Activated CD8-positive, alpha-beta T cell treated with anti-CD3 and anti-CD28 coated beads, Interleukin-2, amount 10 ng/mL, durations not matched to agents 7 days and 5 days (primary cell): ENCODE measurements around the gene NOD2. TPM values are rescaled to one million over a fixed set of nuclear protein-coding genes. Genes with fewer than 3 reads are reported as not detected.

Source experiments
- ATAC-seq: fragments of 150-1000 bp; cut with Tn5 transposase; one replicate; pipeline ENCODE4 v1.10.0; 2021; ENCODE audit warnings: moderate library complexity
- CTCF ChIA-PET: fragments of 350-600 bp; sonication (Branson Sonifier 250); formaldehyde crosslinking; loops from one replicate; lab custom pipeline; 2021; ENCODE audit warnings: antibody characterized with exemption; lab: Charles Lee
- POLR2A ChIA-PET: fragments of 350-600 bp; sonication (Branson Sonifier 250); formaldehyde crosslinking; loops from one replicate; lab custom pipeline; 2021; ENCODE audit warnings: antibody characterized with exemption; lab: Charles Lee
- DNase-seq: peaks from one replicate; pipeline ENCODE4 v3.0.0-alpha.2; 2020
- H3K27ac Mint-ChIP-seq: one replicate; pipeline ENCODE4 v1.8.0; 2021; ENCODE audit warnings: mild to moderate bottlenecking, mixed read lengths
- H3K27me3 Mint-ChIP-seq: one replicate; pipeline ENCODE4 v1.8.0; 2021; ENCODE audit warnings: low read depth, mixed read lengths
- H3K36me3 Mint-ChIP-seq: one replicate; pipeline ENCODE4 v1.8.0; 2021; ENCODE audit warnings: low read depth, mixed read lengths
- H3K4me1 Mint-ChIP-seq: one replicate; pipeline ENCODE4 v1.8.0; 2021; ENCODE audit warnings: low read depth, mixed read lengths
- H3K4me3 Mint-ChIP-seq: one replicate; pipeline ENCODE4 v1.8.0; 2021; ENCODE audit warnings: mild to moderate bottlenecking, mixed read lengths
- H3K9me3 Mint-ChIP-seq: one replicate; pipeline ENCODE4 v1.8.0; 2022; ENCODE audit warnings: mixed read lengths; ENCODE audit not compliant: insufficient read depth
- total RNA-seq, 2 experiments: library from RNA; stranded (reverse); gene quantifications; one replicate each; pipeline ENCODE4 v1.2.3, GENCODE V29; 2021

The NOD2 gene
- total RNA-seq, 2 experiments from 2014 or later, result 1.6 to 1.7 TPM

DNA sequence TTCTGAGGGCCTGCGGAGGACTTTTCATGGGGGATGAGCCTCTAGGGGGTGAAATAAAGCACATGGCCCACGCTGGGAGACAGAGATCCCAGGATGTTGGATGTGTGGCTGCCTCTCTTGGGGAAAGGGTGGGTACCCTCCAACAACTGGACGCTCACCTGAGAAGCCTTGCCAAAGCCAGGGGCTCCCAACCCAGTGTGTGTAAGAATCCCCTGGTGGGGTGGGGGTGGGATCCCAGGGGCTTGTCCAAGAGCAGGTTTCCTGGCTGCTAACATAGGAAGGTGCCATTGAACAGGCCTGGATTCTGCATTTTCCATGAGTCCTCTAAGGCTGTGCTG is 12.9 kb upstream of the NOD2 start:
- Mint-ChIP-seq H3K4me1 (peaks cover 79% of the 10 kb centered on the region), H3K27ac (peak overlapping the region; percentile 89), H3K9me3 (no peaks in the 10 kb centered on the region), H3K27me3 (no peaks in the 10 kb centered on the region), H3K36me3 (peaks cover 52% of the 10 kb centered on the region), H3K4me3 (peak overlapping the region; percentile 82)
- POLR2A ChIA-PET, result interaction anchor here (0.7 to 6.2 kb wide), 10 partner anchors 9 to 413 kb away, joined by 3 to 61 read pairs (median 8); partner anchors contain the start of gene CYLD
- no peak for ATAC-seq
- DNase-seq, result no peak
- CTCF ChIA-PET, result interaction anchor here (1.2 to 28.0 kb wide), 7 partner anchors 9 to 326 kb away, joined by 3 to 567 read pairs (median 13); partner anchors contain the start of gene CYLD

DNA sequence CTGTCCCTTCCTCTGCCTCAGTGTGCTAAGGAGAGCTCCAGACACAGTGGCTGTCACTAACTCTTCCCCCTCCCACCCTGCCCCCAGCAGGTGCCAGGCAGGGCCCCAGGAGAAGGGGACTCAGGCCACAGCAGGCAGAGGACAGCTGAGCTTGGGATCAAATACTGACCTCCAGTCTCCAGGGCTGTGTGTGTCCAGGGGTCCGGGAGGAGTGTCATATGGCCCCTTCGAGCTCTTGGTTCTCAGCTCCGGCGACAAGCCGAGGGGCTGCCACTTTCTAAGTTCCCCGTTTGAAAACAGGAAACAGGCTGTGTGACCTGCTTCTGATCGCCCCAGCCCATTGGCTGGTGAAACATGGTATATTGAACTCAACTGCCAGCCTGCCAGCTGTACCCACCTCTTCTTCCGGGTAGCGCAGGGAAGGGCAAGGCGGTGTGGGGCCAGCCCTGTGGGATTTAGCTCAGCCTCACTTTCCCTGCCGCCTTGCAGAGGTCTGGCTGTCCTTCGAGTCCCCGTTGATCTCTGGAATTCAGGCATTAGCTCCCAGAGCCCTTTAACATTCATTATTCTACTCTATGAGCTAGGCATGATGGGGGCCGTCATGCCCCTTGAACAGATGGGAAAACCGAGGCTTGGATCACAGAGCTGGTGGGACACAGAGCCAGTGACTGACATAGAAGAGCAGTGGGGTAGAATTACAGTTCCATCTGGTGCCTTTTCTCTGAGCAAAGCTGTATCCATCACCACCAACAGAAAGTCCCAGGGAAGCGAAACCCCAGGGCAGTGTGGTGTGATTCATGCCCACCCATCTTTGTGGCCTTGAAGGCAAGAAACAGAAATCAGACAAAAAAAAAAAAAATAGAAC is 12.2 kb upstream of the NOD2 start, which contains the start of gene SNX20:
SNX20 (minus strand) TSS at position 292 of the 865 bp plus-strand sequence. CDS start 3,786 bp downstream, outside the sequence.
- H3K36me3 Mint-ChIP-seq, result peaks cover 45% of the 10 kb centered on the region
- ChIA-PET CTCF (interaction anchor here (1.0 to 28.0 kb wide), 8 partner anchors 10 to 327 kb away, joined by 3 to 567 read pairs (median 9); partner anchors contain the start of gene CYLD), POLR2A (interaction anchor here (0.9 to 6.2 kb wide), 10 partner anchors 10 to 354 kb away, joined by 3 to 61 read pairs (median 8); partner anchors contain the start of gene CYLD)
- no peaks in the 10 kb centered on the region for H3K27me3 Mint-ChIP-seq
- ATAC-seq (peak; percentile 81), DNase-seq (peak; percentile 77)
- peaks cover 84% of the 10 kb centered on the region for H3K4me1 Mint-ChIP-seq
- no peaks in the 10 kb centered on the region for H3K9me3 Mint-ChIP-seq
- peak within 1 kb of the TSS; percentile 82 for H3K4me3 Mint-ChIP-seq
- H3K27ac Mint-ChIP-seq, result peak within 1 kb of the TSS; percentile 89

DNA sequence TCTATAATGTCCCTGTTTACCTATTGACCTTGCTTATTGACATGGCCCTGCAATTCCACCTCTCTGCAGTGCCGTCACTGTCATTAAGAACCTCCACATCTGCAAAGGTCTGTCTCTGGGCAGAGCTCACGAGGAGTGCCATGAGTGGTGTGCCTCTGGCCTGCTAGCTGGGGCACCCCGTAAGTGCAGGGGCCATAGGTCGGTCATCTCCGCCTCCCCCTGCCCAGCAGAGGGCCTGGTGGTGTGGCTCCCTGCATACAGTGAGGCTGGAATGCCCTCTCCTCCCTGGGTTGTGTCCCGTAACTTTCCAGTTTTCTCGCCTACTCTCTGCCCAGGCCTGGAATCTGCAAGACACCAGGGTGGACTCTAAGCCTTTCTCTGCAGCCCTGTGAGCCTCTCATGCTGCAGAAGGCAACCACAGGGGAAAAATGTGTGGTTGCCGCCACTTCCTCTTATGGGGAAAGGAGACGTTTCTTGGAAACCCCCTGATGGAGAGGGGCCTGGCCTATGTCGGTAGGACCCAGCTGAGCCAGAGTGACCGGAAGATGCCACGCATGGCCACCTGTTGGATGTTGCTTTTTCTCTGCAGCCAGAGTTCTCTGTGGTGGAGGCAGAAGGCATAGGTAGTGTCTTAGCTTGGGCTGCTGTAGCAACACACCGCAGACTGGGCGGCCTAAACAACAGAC is 9.6 kb upstream of the NOD2 start:
- DNase-seq (peak; percentile 74), ATAC-seq (peak; percentile 52)
- Mint-ChIP-seq H3K36me3 (peaks cover 19% of the 10 kb centered on the region), H3K9me3 (no peaks in the 10 kb centered on the region), H3K27me3 (peaks cover under 1% of the 10 kb centered on the region), H3K4me3 (peak overlapping the region; percentile 66), H3K4me1 (peaks cover 72% of the 10 kb centered on the region), H3K27ac (peak overlapping the region; percentile 80)
- CTCF ChIA-PET, result interaction anchor here (1.4 to 28.0 kb wide), 5 partner anchors 8 to 123 kb away, joined by 3 to 567 read pairs (median 8); partner anchors contain the start of gene CYLD
- POLR2A ChIA-PET, result interaction anchor here (0.7 to 6.2 kb wide), 7 partner anchors 9 to 409 kb away, joined by 4 to 61 read pairs (median 5); partner anchors contain the start of gene CYLD

DNA sequence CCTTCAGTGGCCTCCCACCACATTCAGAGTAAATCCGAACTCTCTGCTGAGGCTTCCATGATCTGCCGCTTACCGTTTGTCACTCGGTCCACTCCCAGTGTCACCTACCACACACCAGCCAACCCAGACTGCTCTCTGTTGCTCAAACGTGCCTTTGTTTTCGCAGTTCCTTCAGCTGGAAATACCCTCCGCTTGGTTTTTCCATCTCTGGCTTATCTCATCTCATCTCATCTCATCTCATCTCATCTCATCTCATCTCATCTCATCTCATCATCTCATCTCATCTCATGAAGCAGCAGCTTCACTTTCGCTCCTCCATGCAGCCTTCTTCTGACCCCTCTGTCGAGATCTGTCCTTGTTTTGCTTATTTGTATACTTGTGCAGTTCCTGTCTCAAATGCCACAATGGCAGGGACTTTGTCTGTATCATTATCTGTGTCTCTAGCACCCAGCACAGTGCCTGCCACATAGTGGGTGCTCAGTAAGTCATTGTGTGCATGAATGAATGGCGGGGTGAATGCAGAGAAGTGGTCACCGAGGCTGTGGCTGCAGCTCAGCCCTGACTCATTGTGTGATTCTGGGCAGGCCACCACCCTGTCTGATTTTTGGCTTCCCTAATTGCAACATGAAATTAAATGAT is 8.5 kb upstream of the NOD2 start:
- Mint-ChIP-seq H3K36me3 (peaks cover 11% of the 10 kb centered on the region), H3K4me3 (peak overlapping the region; percentile 1), H3K27ac (peak overlapping the region; percentile 80), H3K27me3 (peaks cover 5% of the 10 kb centered on the region), H3K4me1 (peaks cover 65% of the 10 kb centered on the region), H3K9me3 (no peaks in the 10 kb centered on the region)
- DNase-seq, result no peak
- POLR2A ChIA-PET, result interaction anchor here (0.6 to 6.2 kb wide), 6 partner anchors 8 to 59 kb away, joined by 3 to 61 read pairs (median 4); partner anchors contain the start of gene CYLD
- CTCF ChIA-PET, result interaction anchor here (0.8 to 28.0 kb wide), 9 partner anchors 10 to 122 kb away, joined by 3 to 567 read pairs (median 7); partner anchors contain the start of gene CYLD
- no peak for ATAC-seq

DNA sequence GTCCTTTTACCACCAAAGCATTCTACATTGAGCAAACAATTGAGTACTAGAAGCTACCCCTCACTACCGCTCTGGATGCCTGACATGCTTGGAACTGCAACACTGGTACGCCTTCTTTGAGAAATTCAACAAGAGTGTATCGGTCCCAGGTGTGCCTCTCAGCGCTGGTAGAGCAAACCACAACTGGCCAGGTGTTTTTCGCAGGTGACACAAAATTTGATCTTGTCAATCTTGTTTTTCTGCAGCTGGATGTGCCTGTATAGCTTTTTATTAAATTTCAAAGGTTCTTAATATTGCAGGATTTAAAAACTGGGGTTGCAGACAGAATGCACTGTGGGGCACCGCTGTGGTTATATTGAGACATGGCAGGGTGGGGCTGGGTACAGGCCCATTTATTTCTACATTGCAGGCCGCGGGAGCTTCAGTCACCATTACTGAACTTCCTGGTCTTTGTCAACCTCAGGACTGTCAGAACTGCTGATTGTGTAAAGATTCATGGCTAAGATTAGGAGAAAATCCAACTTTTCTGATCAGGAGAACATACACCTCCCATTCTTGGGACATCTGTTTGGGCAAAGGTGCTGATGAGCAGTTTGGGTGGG is 7.8 kb upstream of the NOD2 start:
- Mint-ChIP-seq H3K36me3 (peaks cover 6% of the 10 kb centered on the region), H3K9me3 (no peaks in the 10 kb centered on the region), H3K4me3 (no peak overlapping the region), H3K27ac (peak overlapping the region; percentile 80), H3K4me1 (peaks cover 60% of the 10 kb centered on the region), H3K27me3 (peaks cover 5% of the 10 kb centered on the region)
- ChIA-PET POLR2A (interaction anchor here (0.6 to 6.2 kb wide), 5 partner anchors 9 to 59 kb away, joined by 3 to 61 read pairs (median 5); partner anchors contain the start of gene CYLD), CTCF (interaction anchor here (0.8 to 28.0 kb wide), 6 partner anchors 14 to 72 kb away, joined by 3 to 567 read pairs (median 6); partner anchors contain the start of gene CYLD)
- ATAC-seq, result no peak
- no peak for DNase-seq

DNA sequence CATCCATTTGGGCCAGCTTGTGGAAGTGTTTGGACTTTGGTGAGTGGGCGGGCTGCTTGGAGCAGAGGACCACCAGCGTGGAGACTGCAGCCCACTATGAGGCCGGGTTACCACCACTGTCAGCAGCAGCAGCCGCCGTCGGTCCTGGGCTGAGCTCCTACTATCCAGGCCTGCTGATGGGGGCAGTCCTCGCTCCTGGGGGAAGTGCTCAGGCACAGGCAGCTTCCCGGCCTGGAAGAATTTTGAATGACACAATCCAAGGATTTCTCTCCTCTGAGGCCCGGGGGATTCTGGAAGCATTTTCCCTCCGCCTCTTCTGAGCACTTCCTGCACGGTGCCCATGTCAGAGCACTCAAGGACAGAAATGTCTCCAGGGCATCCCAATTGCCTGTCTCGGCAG is 5.3 kb upstream of the NOD2 start:
- ChIA-PET POLR2A (no interaction called here), CTCF (interaction anchor here (1.5 to 28.0 kb wide), 3 partner anchors 11 to 58 kb away, joined by 3 to 567 read pairs (median 15); partner anchors contain the start of gene CYLD)
- H3K4me1 Mint-ChIP-seq, result peaks cover 49% of the 10 kb centered on the region

DNA sequence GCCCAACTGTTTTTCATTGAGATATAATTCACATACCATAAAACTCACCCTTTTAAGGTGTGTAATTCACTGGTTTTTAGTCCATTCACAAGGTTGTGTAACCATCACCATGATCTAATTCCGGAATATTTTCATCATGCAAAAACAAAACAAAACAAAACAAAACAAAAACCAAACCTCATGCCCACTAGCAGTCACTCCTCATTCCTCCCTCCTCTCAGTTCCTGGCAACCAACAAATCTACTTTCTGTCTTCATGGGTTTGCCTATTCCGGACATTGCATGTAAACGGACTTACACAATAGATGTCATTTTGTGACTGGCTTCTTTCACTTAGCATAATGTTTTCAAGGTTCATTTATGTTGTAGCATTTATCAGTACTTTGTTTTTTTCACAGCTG is 4.5 kb upstream of the NOD2 start:
- Mint-ChIP-seq H3K27me3 (peaks cover 21% of the 10 kb centered on the region), H3K27ac (no peak overlapping the region), H3K9me3 (no peaks in the 10 kb centered on the region), H3K4me3 (no peak overlapping the region), H3K4me1 (peaks cover 43% of the 10 kb centered on the region), H3K36me3 (peaks cover 6% of the 10 kb centered on the region)
- ChIA-PET CTCF (no interaction called here), POLR2A (no interaction called here)
- DNase-seq, result no peak
- ATAC-seq, result no peak

More for the DNA sequence above, 5.3 kb upstream of the NOD2 start:
- Mint-ChIP-seq H3K9me3 (no peaks in the 10 kb centered on the region), H3K27me3 (peaks cover 18% of the 10 kb centered on the region), H3K4me3 (no peak overlapping the region), H3K36me3 (peaks cover 6% of the 10 kb centered on the region), H3K27ac (no peak overlapping the region)
- DNase-seq (no peak), ATAC-seq (no peak)

DNA sequence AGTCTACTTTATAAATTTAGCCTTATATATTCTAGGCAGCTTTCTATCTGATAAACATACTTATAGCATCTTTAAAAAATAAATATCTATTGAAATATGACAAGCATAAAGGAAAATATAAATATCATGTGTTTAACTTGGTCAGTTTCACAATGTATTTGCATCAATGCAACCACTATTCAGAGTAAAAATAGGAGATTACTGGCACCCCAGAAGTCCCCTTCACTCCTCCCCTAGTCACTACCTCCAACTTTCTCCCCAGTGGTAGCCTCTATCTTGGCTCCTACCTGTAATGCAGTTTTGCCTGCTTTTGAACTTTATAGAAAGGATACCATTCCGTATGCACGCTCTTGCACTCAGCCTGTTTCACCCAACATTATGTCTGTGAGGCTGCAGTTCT is 3.2 kb upstream of the NOD2 start:
- H3K36me3 Mint-ChIP-seq, result no peaks in the 10 kb centered on the region
- POLR2A ChIA-PET, result no interaction called here
- H3K9me3 Mint-ChIP-seq, result no peaks in the 10 kb centered on the region
- CTCF ChIA-PET, result no interaction called here
- DNase-seq, result no peak
- H3K27me3 Mint-ChIP-seq, result peaks cover 25% of the 10 kb centered on the region
- no peak overlapping the region for H3K4me3 Mint-ChIP-seq
- no peak overlapping the region for H3K27ac Mint-ChIP-seq
- ATAC-seq, result no peak
- peaks cover 41% of the 10 kb centered on the region for H3K4me1 Mint-ChIP-seq

DNA sequence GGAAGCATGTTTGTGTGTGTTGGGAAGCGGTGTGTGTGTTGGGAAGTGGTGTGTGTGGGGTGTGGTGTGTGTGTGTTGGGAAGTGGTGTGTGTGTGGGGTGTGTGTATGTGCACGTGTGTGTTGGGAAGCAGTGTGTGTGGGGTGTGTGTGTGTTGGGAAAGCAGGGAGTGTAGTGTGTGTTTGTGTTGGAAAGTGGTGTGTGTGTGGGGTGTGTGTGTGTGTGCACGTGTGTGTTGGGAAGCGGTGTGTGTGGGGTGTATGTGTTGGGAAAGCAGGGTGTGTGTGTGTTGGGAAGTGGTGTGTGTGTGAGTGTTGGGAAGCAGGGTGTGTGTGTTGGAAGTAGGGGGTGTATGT is 785 bp upstream of the NOD2 start:
- ATAC-seq, result no peak
- peak overlapping the region; percentile 29 for H3K4me3 Mint-ChIP-seq
- ChIA-PET POLR2A (no interaction called here), CTCF (no interaction called here)
- no peaks in the 10 kb centered on the region for H3K36me3 Mint-ChIP-seq
- H3K4me1 Mint-ChIP-seq, result peaks cover 50% of the 10 kb centered on the region
- DNase-seq, result no peak
- no peak overlapping the region for H3K27ac Mint-ChIP-seq
- no peaks in the 10 kb centered on the region for H3K9me3 Mint-ChIP-seq
- peaks cover 25% of the 10 kb centered on the region for H3K27me3 Mint-ChIP-seq

DNA sequence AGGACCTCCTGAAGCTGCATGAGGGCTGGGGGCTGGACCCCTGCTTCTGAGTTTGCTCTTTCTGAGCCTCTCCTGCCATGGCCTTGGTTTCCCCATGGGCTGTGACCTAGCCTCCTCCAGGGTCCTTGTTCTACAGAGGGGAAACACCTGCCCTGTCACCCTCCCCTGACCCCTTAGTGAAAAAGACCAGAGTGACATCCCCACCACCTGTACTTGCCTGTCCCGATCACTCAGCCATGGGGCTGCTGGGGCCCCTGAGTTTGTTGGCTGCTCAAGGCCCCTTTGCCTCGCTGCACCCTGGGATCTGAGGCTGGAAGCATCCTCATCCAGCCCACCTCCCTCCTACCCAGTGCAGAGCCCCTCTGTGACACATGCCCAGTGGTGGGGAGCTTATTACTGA is 800 bp downstream of the NOD2 start:
- peaks cover 54% of the 10 kb centered on the region for H3K4me1 Mint-ChIP-seq
- H3K27ac Mint-ChIP-seq, result peak overlapping the region; percentile 26
- ChIA-PET CTCF (interaction anchor here (1.0 to 1.1 kb wide), 4 partner anchors 8 to 367 kb away, joined by 3 to 4 read pairs (median 3); partner anchors contain the start of gene SNX20), POLR2A (no interaction called here)
- H3K36me3 Mint-ChIP-seq, result no peaks in the 10 kb centered on the region
- H3K9me3 Mint-ChIP-seq, result no peaks in the 10 kb centered on the region
- ATAC-seq (no peak), DNase-seq (no peak)
- peaks cover 20% of the 10 kb centered on the region for H3K27me3 Mint-ChIP-seq
- H3K4me3 Mint-ChIP-seq, result peak overlapping the region; percentile 49
